Smooth muscle cell (in vitro differentiated cells): ENCODE data around the gene CRYBB1. TPM values are rescaled to one million over a fixed set of nuclear protein-coding genes. Genes with fewer than 3 reads are reported as not detected.
A peak's percentile ranks its signal among the peaks of the same experiment; 100 is the strongest.
"Not testable (repeated sequence)": the region's sequence is repeated elsewhere in the genome, so short reads cannot be mapped to it uniquely, and the experiment has no call there.

Experiments
- DNase-seq: peaks from one replicate; lab custom pipeline; 2025; ENCODE audit not compliant: unreplicated experiment; lab: John Stamatoyannopoulos, UW
- H2AFZ ChIP-seq: fragments of 200-600 bp; sonication (generic); 2 replicates; pipeline ENCODE4 v1.6.0; 2016; ENCODE audit warnings: antibody characterized with exemption, low read depth, mild to moderate bottlenecking
- H3F3A ChIP-seq: fragments of 200-600 bp; sonication (generic); 2 replicates; pipeline ENCODE4 v1.6.0; 2017; ENCODE audit warnings: antibody characterized with exemption, low read depth
- H3K27ac ChIP-seq: fragments of 200-600 bp; sonication (generic); 2 replicates; pipeline ENCODE4 v1.5.1; 2016; ENCODE audit warnings: low read depth, mild to moderate bottlenecking
- H3K27me3 ChIP-seq: fragments of 200-600 bp; sonication (generic); 2 replicates; pipeline ENCODE4 v1.6.1; 2016; ENCODE audit warnings: low read depth, mild to moderate bottlenecking
- H3K36me3 ChIP-seq: fragments of 200-600 bp; sonication (generic); 2 replicates; pipeline ENCODE4 v1.5.1; 2016; ENCODE audit warnings: low read depth
- H3K4me1 ChIP-seq: fragments of 200-600 bp; sonication (generic); 2 replicates; pipeline ENCODE4 v1.5.1; 2016; ENCODE audit warnings: low read depth
- H3K4me2 ChIP-seq: fragments of 200-600 bp; sonication (generic); 2 replicates; pipeline ENCODE4 v1.6.0; 2016; ENCODE audit warnings: mild to moderate bottlenecking
- H3K4me3 ChIP-seq: fragments of 200-600 bp; sonication (generic); 2 replicates; pipeline ENCODE4 v1.5.1; 2016; ENCODE audit warnings: mild to moderate bottlenecking
- H3K79me2 ChIP-seq: fragments of 200-600 bp; sonication (generic); 2 replicates; pipeline ENCODE4 v1.6.0; 2016; ENCODE audit warnings: low read depth, mild to moderate bottlenecking
- H3K9ac ChIP-seq: fragments of 200-600 bp; sonication (generic); 2 replicates; pipeline ENCODE4 v1.6.0; 2016; ENCODE audit warnings: low read depth
- H3K9me3 ChIP-seq: fragments of 200-600 bp; sonication (generic); replicated peaks from 2 replicates; pipeline ENCODE4 v1.5.1; 2016; ENCODE audit warnings: low read depth
- H4K20me1 ChIP-seq: fragments of 200-600 bp; sonication (generic); 2 replicates; pipeline ENCODE4 v1.6.0; 2016; ENCODE audit warnings: low read depth
- WGBS: methylation state at CpG from one replicate; pipeline ENCODE4 v1.1.7; 2016; ENCODE audit warnings: low lambda C conversion rate; 5-methylcytosine and 5-hydroxymethylcytosine counted together
- polyA plus RNA-seq: library from polyadenylated mRNA; unstranded; fragments of >200 nt; fragmentation: Nextera tagmentation; extraction: Ambion mirVana; gene quantifications from 2 replicates; pipeline ENCODE4 v1.2.1, GENCODE V29; 2016
- total RNA-seq: library from RNA; depleted of rRNA; stranded (reverse); fragments of >200 nt; gene quantifications from 2 replicates; pipeline ENCODE4 v1.2.3, GENCODE V29; 2014
- TF ChIP-seq, protein P1 (sequence below): fragments of 200-600 bp; sonication (generic); IDR thresholded peaks from 2 replicates; pipeline ENCODE4 v1.5.1; 2017; ENCODE audit warnings: borderline replicate concordance, mild to moderate bottlenecking, antibody characterized with exemption; ENCODE audit not compliant: insufficient read depth, poor library complexity, severe bottlenecking

Gene CRYBB1
- total and polyA plus RNA-seq, 2 experiments from 2014 or later, result not detected

DNA sequence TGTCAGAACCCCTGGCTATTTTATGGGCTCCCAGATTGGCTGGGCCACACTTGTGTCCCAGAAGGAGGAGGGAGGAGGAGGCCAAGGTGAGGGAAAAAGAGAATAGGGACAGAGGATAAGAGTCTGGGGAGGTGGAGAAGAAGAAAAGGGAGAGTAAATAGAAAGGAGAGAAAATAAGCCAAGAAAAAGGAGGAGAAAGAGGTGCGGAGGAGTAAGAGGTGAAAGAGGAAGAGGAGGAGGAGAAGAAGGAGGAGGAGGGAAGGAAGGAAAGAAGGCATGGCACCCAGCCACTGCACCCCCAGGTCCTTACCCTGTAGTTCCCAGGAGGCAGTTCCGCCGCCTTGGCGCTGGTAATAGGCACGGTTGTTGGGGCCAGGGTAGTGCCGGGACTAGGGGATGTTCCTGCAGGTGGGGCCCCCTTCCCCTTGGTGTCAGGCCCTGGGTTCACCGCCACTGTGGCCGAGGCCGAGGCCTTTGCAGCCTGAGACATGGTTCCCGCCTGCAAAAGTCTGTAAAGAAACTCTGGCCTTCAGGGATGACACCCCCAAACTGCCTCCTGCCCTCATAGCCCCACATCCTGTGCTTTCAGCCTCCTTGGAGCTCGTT, 1.9 kb downstream of the CRYBB1 start:
- H3K36me3 ChIP-seq, result no peaks in the 10 kb centered on the region
- no peak overlapping the region for H3K4me2 ChIP-seq
- WGBS, result 87% methylated on average over 11 of the region's 11 CpGs
- TF ChIP-seq, protein P1, sequence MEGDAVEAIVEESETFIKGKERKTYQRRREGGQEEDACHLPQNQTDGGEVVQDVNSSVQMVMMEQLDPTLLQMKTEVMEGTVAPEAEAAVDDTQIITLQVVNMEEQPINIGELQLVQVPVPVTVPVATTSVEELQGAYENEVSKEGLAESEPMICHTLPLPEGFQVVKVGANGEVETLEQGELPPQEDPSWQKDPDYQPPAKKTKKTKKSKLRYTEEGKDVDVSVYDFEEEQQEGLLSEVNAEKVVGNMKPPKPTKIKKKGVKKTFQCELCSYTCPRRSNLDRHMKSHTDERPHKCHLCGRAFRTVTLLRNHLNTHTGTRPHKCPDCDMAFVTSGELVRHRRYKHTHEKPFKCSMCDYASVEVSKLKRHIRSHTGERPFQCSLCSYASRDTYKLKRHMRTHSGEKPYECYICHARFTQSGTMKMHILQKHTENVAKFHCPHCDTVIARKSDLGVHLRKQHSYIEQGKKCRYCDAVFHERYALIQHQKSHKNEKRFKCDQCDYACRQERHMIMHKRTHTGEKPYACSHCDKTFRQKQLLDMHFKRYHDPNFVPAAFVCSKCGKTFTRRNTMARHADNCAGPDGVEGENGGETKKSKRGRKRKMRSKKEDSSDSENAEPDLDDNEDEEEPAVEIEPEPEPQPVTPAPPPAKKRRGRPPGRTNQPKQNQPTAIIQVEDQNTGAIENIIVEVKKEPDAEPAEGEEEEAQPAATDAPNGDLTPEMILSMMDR, result no peak
- H3K4me1 ChIP-seq, result peaks cover 21% of the 10 kb centered on the region
- no peaks in the 10 kb centered on the region for H3K79me2 ChIP-seq
- no peaks in the 10 kb centered on the region for H4K20me1 ChIP-seq
- H3K27me3 ChIP-seq, result peaks cover 10% of the 10 kb centered on the region
- no peak overlapping the region for H3K9ac ChIP-seq
- no peaks in the 10 kb centered on the region for H3K9me3 ChIP-seq
- H3K4me3 ChIP-seq, result no peak overlapping the region
- DNase-seq, result no peak
- no peaks in the 10 kb centered on the region for H3F3A ChIP-seq
- no peak overlapping the region for H2AFZ ChIP-seq
- H3K27ac ChIP-seq, result no peak overlapping the region

DNA sequence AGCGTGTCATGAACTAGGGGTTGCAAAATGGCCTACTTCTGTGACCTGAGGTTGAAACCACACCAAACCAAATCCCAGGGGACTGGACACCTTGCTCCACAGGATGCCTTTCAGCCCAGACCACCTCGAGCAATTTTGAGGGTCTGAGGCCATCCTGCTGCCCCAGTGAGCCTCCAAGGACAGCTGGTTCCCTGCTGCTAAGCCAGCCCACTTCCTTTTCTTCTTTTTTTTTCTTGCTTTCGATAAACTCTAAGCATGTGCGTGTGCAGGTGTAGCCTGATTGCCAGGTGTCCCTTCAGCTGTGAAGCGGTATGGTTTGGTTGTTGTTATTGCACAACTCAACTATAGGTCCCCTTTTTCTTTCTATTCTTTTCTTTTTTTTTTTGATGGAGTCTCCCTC, 2.7 kb downstream of the CRYBB1 start:
- H3K27me3 ChIP-seq, result peaks cover 10% of the 10 kb centered on the region
- no peak overlapping the region for H3K4me2 ChIP-seq
- H3K27ac ChIP-seq, result no peak overlapping the region
- no peaks in the 10 kb centered on the region for H3K36me3 ChIP-seq
- H3K79me2 ChIP-seq, result no peaks in the 10 kb centered on the region
- no peaks in the 10 kb centered on the region for H3F3A ChIP-seq
- no peak overlapping the region for H3K4me3 ChIP-seq
- H3K9me3 ChIP-seq, result no peaks in the 10 kb centered on the region
- H3K9ac ChIP-seq, result no peak overlapping the region
- H4K20me1 ChIP-seq, result no peaks in the 10 kb centered on the region
- TF ChIP-seq, protein P1, result no peak
- WGBS, result 67% methylated on average over 5 of the region's 5 CpGs
- no peak overlapping the region for H2AFZ ChIP-seq
- peaks cover 21% of the 10 kb centered on the region for H3K4me1 ChIP-seq
- no peak for DNase-seq

DNA sequence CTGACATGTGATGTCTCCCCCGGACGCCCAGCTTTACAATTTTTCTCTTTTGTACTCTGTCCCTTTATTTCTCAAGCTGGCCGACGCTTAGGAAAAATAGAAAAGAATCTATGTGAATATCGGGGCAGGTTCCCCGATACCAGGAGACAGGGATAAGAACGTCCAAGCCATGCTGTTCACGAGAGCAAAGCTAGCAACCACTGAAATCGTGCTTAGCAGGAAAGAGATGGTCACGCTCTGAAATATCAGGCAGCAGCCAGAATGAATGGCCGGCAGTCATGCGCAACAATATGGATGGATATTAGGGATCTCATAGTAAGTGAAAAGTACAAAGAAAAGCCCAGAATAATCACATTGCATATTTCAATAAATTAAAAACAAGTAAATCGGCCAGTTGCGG, 3.5 kb downstream of the CRYBB1 start:
- peaks cover 10% of the 10 kb centered on the region for H3K27me3 ChIP-seq
- WGBS, result 30% methylated on average over 14 of the region's 14 CpGs
- no peak for DNase-seq
- H3K4me3 ChIP-seq, result no peak overlapping the region
- no peaks in the 10 kb centered on the region for H3K36me3 ChIP-seq
- H3K27ac ChIP-seq, result no peak overlapping the region
- no peak overlapping the region for H3K9ac ChIP-seq
- peak overlapping the region; percentile 84 for H2AFZ ChIP-seq
- H3K79me2 ChIP-seq, result no peaks in the 10 kb centered on the region
- H3K4me1 ChIP-seq, result peaks cover 21% of the 10 kb centered on the region
- H3K9me3 ChIP-seq, result no peaks in the 10 kb centered on the region
- H3K4me2 ChIP-seq, result peak overlapping the region; percentile 65
- no peaks in the 10 kb centered on the region for H3F3A ChIP-seq
- no peaks in the 10 kb centered on the region for H4K20me1 ChIP-seq
- TF ChIP-seq, protein P1, result no peak

DNA sequence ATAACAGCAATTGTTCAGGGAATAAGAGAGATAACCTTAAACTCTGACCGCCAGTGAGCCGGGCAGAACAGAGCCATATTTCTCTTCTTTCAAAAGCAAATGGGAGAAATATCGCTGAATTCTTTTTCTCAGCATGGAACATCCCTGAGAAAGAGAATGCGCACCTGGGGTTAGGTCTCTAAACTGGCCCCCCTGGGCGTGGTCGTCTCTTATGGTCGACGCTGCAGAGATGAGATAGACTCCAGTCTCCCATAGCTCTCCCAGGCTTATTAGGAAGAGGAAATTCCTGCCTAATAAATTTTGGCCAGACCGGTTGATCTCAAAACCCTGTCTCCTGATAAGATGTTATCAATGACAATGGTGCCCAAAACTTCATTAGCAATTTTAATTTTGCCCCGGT, 4.1 kb downstream of the CRYBB1 start:
- not testable (repeated sequence) for H3F3A ChIP-seq, H3K79me2 ChIP-seq, H3K36me3 ChIP-seq, DNase-seq, H3K9me3 ChIP-seq, H3K9ac ChIP-seq, H3K27ac ChIP-seq, H3K4me3 ChIP-seq, H4K20me1 ChIP-seq
- Histone ChIP-seq H2AFZ (peak overlapping the region; percentile 84), H3K4me2 (peak overlapping the region; percentile 65), H3K27me3 (peaks cover 10% of the 10 kb centered on the region), H3K4me1 (peaks cover 25% of the 10 kb centered on the region)
- 7% methylated on average over 10 of the region's 10 CpGs for WGBS
